WI38 (cell line): ENCODE measurements around the gene CGB2.
"Not testable (repeated sequence)": the region's sequence is repeated elsewhere in the genome, so short reads cannot be mapped to it uniquely, and the experiment has no call there.

Experiments used
- H3K4me3 ChIP-seq: 2 replicates; pipeline ENCODE4 v1.5.1; 2011; ENCODE audit warnings: low read depth, mild to moderate bottlenecking, control low read depth, low read length
- CTCF ChIP-seq: IDR thresholded peaks from 2 replicates; pipeline ENCODE4 v1.5.1; 2012; ENCODE audit warnings: low read depth, mild to moderate bottlenecking, control low read depth, low read length

The CGB2 gene

GRCh38 chr19:49031642-49032301 is at the start of gene CGB2:
Gene CGB2, plus strand, starts transcription at chr19:49031890. Its CDS starts 206 bp downstream, at chr19:49032096.
- H3K4me3 ChIP-seq = not testable (repeated sequence)

- no peak for TF ChIP-seq CTCF
- H3K4me3 ChIP-seq = no peak overlapping the region
Measured at GRCh38 chr19:48982280-48982679, 49.4 kb upstream of the CGB2 start.

GRCh38 chr19:48985711-48986110 is 46.0 kb upstream of the CGB2 start:
- H3K4me3 ChIP-seq = no peak overlapping the region
- TF ChIP-seq CTCF = no peak

GRCh38 chr19:48986211-48986610 is 45.5 kb upstream of the CGB2 start:
- no peak overlapping the region for H3K4me3 ChIP-seq
- TF ChIP-seq CTCF = no peak

- no peak for TF ChIP-seq CTCF
- H3K4me3 ChIP-seq = no peak overlapping the region
Measured at GRCh38 chr19:48987323-48987722, 44.4 kb upstream of the CGB2 start.

GRCh38 chr19:48988286-48988685 is 43.4 kb upstream of the CGB2 start:
- TF ChIP-seq CTCF = no peak
- no peak overlapping the region for H3K4me3 ChIP-seq

GRCh38 chr19:48988860-48989259 is 42.8 kb upstream of the CGB2 start:
- TF ChIP-seq CTCF = no peak

GRCh38 chr19:48989701-48990291 is 41.9 kb upstream of the CGB2 start:
- no peak overlapping the region for H3K4me3 ChIP-seq
- no peak for TF ChIP-seq CTCF

More at GRCh38 chr19:48988860-48989259, 42.8 kb upstream of the CGB2 start:
- H3K4me3 ChIP-seq = no peak overlapping the region
